Measurements from ENCODE around the gene NEMP2. TPM values are rescaled to one million over a fixed set of nuclear protein-coding genes. Genes with fewer than 3 reads are reported as not detected.

NEMP2 gene
- total and polyA plus RNA-seq, 2 experiments from 2014 or later: 3.2 to 9.9 TPM

GRCh38 chr2:190545093-190545492, 10.6 kb upstream of the NEMP2 start:
- 78% methylated on average over 3 of the region's 3 CpGs for WGBS (ENCODE audit: low lambda C conversion rate, missing lambda C conversion rate)
- Histone ChIP-seq H3K4me1 (ENCODE audit: insufficient read depth) (peaks cover 6% of the 10 kb centered on the region), H3K27ac (no peak overlapping the region), H2AFZ (no peak overlapping the region), H3K27me3 (no peaks in the 10 kb centered on the region), H3K4me3 (no peak overlapping the region), H3K9me3 (ENCODE audit: low read depth) (peaks cover 14% of the 10 kb centered on the region), H4K20me1 (ENCODE audit: insufficient read depth, poor library complexity, severe bottlenecking) (no peaks in the 10 kb centered on the region), H3K4me2 (no peak overlapping the region), H3K79me2 (peaks cover 19% of the 10 kb centered on the region), H3K36me3 (replicated peaks; ENCODE audit: insufficient read depth, low read depth) (no peaks in the 10 kb centered on the region), H3K9me2 (replicated peaks; ENCODE audit: insufficient read depth) (no peaks in the 10 kb centered on the region)
- no peak for TF ChIP-seq EZH2 (IDR thresholded peaks at IDR 0.05; ENCODE audit: borderline replicate concordance)
- TF ChIP-seq CTCF (IDR thresholded peaks at IDR 0.05; ENCODE audit: poor library complexity): no peak
- TF ChIP-seq EZH2phosphoT487 (IDR thresholded peaks at IDR 0.05; ENCODE audit: low read depth, severe bottlenecking, unreplicated experiment): no peak
- no peak for DNase-seq (ENCODE audit: low spot score)

GRCh38 chr2:190540048-190540447, 5.5 kb upstream of the NEMP2 start:
- 92% methylated on average over 6 of the region's 6 CpGs for WGBS (ENCODE audit: low lambda C conversion rate, missing lambda C conversion rate)
- H2AFZ ChIP-seq: no peak overlapping the region
- no peak overlapping the region for H3K27ac ChIP-seq
- peaks cover 23% of the 10 kb centered on the region for H3K79me2 ChIP-seq
- H3K4me3 ChIP-seq: no peak overlapping the region
- H3K9me3 ChIP-seq (ENCODE audit: low read depth): peaks cover 22% of the 10 kb centered on the region
- TF ChIP-seq EZH2phosphoT487 (IDR thresholded peaks at IDR 0.05; ENCODE audit: low read depth, severe bottlenecking, unreplicated experiment) (no peak), EZH2 (IDR thresholded peaks at IDR 0.05; ENCODE audit: borderline replicate concordance) (no peak), CTCF (IDR thresholded peaks at IDR 0.05; ENCODE audit: poor library complexity) (no peak)
- H4K20me1 ChIP-seq (ENCODE audit: insufficient read depth, poor library complexity, severe bottlenecking): no peaks in the 10 kb centered on the region
- H3K27me3 ChIP-seq: no peaks in the 10 kb centered on the region
- H3K9me2 ChIP-seq (replicated peaks; ENCODE audit: insufficient read depth): no peaks in the 10 kb centered on the region
- H3K4me2 ChIP-seq: no peak overlapping the region
- DNase-seq (ENCODE audit: low spot score): no peak
- peaks cover 5% of the 10 kb centered on the region for H3K4me1 ChIP-seq (ENCODE audit: insufficient read depth)
- no peaks in the 10 kb centered on the region for H3K36me3 ChIP-seq (replicated peaks; ENCODE audit: insufficient read depth, low read depth)

GRCh38 chr2:190538201-190538600, 3.7 kb upstream of the NEMP2 start:
- Histone ChIP-seq H3K9me3 (ENCODE audit: low read depth) (peaks cover 22% of the 10 kb centered on the region), H3K9me2 (replicated peaks; ENCODE audit: insufficient read depth) (no peaks in the 10 kb centered on the region), H3K4me3 (no peak overlapping the region), H4K20me1 (ENCODE audit: insufficient read depth, poor library complexity, severe bottlenecking) (no peaks in the 10 kb centered on the region), H3K36me3 (replicated peaks; ENCODE audit: insufficient read depth, low read depth) (no peaks in the 10 kb centered on the region), H3K27me3 (no peaks in the 10 kb centered on the region), H3K4me2 (no peak overlapping the region), H2AFZ (no peak overlapping the region), H3K27ac (no peak overlapping the region), H3K4me1 (ENCODE audit: insufficient read depth) (peaks cover 12% of the 10 kb centered on the region), H3K79me2 (peaks cover 26% of the 10 kb centered on the region)
- DNase-seq (ENCODE audit: low spot score): no peak
- TF ChIP-seq EZH2 (IDR thresholded peaks at IDR 0.05; ENCODE audit: borderline replicate concordance) (no peak), CTCF (IDR thresholded peaks at IDR 0.05; ENCODE audit: poor library complexity) (no peak), EZH2phosphoT487 (IDR thresholded peaks at IDR 0.05; ENCODE audit: low read depth, severe bottlenecking, unreplicated experiment) (no peak)

GRCh38 chr2:190537765-190538164, 3.2 kb upstream of the NEMP2 start:
- Histone ChIP-seq H3K79me2 (peaks cover 29% of the 10 kb centered on the region), H3K27ac (no peak overlapping the region), H3K9me3 (ENCODE audit: low read depth) (peaks cover 22% of the 10 kb centered on the region), H2AFZ (no peak overlapping the region), H3K36me3 (replicated peaks; ENCODE audit: insufficient read depth, low read depth) (no peaks in the 10 kb centered on the region), H3K4me1 (ENCODE audit: insufficient read depth) (peaks cover 12% of the 10 kb centered on the region), H3K4me2 (no peak overlapping the region), H4K20me1 (ENCODE audit: insufficient read depth, poor library complexity, severe bottlenecking) (no peaks in the 10 kb centered on the region), H3K27me3 (no peaks in the 10 kb centered on the region), H3K9me2 (replicated peaks; ENCODE audit: insufficient read depth) (no peaks in the 10 kb centered on the region), H3K4me3 (no peak overlapping the region)
- 95% methylated on average over 1 of the region's 1 CpG for WGBS (ENCODE audit: low lambda C conversion rate, missing lambda C conversion rate)
- no peak for DNase-seq (ENCODE audit: low spot score)
- TF ChIP-seq CTCF (IDR thresholded peaks at IDR 0.05; ENCODE audit: poor library complexity): no peak
- TF ChIP-seq EZH2phosphoT487 (IDR thresholded peaks at IDR 0.05; ENCODE audit: low read depth, severe bottlenecking, unreplicated experiment): no peak
- no peak for TF ChIP-seq EZH2 (IDR thresholded peaks at IDR 0.05; ENCODE audit: borderline replicate concordance)
